Embryonic facial prominence (tissue), 1 donor: ENCODE data around the gene UTS2R.
"Not testable (repeated sequence)": the region's sequence is repeated elsewhere in the genome, so short reads cannot be mapped to it uniquely, and the experiment has no call there.

Experiments used
- DNase-seq: peaks from one replicate; pipeline ENCODE4 v3.0.0-alpha.2; 2016; ENCODE audit errors: extremely low spot score

UTS2R gene

DNA sequence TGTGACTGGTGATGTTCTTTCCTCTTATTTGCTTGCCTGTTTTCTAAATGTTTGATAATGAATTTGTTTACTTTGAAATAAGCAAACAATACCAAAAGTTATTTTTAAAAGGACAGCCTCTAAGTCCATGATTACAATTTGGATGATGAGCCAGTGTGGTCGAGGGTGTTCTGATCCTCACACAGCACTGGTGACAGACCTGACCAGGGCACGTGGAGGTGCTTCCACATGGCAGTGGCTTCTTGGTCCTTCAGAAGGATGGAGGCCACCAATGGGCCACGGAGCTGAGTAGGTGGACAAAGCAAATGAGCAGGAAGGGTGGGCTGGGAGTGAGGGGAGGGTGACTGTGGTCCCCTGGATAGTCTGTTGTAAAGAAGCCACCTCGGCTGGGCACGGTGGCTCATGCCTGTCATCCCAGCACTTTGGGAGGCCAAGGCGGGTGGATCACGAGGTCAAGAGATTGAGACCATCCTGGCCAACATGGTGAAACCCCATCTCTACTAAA is 16.7 kb upstream of the UTS2R start:
- DNase-seq: no peak

DNA sequence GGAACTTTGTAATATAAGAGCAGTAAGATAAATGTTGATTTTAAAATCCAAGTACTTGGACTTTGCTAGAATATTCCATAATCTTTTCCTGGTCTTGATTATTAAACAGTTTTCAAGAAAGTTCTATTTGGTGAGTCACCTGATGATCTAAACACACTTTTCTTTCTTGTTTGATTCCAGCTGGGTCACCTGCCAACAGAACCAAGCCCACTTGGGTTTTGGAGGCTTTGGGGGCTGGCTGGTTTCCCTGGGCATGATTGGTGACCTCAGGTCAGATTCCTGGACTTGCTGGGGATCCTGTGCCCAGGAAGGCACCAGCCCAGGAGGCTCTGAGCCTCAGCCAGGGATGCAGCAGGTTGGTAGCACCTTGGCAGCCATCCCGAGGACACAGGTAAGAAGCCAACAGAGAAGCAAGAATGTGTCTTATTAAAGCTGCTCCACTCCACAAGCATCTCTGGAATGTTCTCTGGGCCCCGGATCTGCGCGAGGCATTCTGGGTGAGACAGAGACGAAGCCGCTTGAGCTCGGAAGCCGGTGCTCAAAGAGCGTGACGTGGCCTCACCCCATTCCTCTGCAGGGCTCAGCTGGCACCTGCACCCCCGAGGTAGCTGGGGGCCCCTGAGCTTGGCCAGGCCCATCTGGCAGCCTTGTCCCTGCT is 15.7 kb upstream of the UTS2R start:
- no peak for DNase-seq

GRCh38 chr17:82356845-82357355 is 14.7 kb upstream of the UTS2R start:
- no peak for DNase-seq

DNA sequence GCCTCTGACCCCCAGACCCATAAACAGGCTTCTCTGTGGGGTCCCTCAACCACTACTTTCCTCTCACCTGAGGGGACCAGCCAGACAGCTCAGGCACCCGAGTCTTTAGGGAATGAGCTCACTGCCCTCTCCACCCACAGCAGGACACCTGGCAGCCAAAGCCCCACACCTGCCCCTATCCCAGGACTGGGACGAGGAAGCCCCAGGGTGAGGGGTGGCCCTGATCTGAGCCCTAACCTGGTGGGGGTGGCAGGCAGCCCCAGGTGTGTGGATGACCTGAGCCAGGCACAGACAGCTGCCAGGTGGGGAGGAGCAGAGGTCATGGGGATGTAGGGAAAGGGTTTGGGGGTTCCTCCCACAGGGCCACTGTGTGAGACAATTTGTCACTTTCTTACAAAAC is 14.2 kb upstream of the UTS2R start:
- no peak for DNase-seq

- DNase-seq: no peak
Observed at GRCh38 chr17:82358465-82359350, 12.9 kb upstream of the UTS2R start, which contains the start of gene TEX19. TEX19 (plus strand) TSS chr17:82359247; CDS start chr17:82362151, 2,904 bp downstream.

GRCh38 chr17:82359451-82360074 is 12.0 kb upstream of the UTS2R start:
- not testable (repeated sequence) for DNase-seq

DNA sequence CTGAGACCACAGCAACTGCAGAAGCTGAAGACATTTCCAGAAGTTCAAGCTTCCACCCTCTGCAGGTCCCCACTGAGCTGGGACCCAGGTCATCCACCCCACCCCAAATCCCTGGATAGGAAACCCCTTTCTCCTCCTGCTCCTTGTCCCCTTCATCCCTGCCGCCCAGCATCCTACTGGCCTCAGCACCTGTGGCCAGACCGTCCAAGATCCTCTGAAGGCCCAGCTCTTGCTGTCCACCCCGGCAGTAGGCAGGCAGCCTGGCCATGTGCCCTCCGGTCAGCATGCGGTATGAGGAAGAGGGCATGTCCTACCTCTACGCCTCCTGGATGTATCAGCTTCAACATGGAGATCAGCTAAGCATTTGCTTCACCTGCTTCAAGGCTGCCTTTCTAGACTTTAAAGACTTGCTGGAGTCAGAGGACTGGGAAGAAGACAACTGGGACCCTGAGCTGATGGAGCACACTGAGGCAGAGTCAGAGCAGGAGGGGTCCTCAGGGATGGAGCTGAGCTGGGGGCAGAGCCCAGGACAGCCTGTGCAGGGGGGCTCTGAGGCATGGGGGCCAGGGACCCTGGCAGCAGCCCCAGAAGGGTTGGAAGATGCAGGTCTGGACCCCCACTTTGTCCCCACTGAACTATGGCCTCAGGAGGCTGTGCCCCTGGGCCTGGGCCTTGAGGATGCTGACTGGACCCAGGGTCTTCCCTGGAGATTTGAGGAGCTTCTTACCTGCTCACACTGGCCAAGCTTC is 9.5 kb upstream of the UTS2R start:
- DNase-seq: no peak

- no peak for DNase-seq
Observed at GRCh38 chr17:82365606-82366295, 5.8 kb upstream of the UTS2R start.

GRCh38 chr17:82366749-82367148 is 4.8 kb upstream of the UTS2R start:
- no peak for DNase-seq

DNA sequence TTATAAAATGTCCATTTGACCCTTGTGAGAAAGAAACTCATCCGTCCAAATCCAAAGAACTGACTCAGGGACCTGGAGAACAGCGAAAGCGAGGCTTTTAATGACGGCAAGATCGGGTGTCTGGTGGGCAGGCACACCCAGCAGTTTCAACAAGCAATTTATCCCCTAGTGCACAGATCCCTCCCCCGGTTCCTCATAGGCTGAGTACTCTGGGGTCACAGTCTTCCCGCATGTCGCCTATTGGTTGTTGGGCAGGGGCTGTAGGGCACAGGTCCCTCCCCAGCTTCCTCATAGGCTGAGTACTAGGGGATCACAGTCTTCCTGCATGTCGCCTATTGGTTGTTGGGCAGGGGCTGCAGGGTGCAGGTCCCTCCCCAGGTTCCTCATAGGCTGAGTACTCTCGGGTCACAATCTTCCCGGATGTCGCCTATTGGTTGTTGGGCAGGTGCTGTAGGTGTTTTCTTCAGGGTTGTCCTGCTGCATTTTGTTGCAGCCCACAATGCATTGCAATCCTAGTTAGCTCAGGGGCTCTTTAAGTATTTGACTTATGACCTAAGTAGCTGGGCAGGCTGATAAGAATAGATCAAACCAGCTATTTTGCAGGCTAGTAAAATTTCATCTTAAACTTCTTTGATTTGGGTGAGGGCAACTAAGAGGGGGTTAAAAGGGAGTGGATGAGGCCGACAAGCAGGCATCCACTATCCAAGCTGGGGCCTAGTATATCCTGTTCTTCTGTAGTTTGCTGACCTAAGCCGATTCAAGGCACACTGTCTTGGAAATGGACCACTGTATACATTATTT is 3.6 kb upstream of the UTS2R start:
- DNase-seq: no peak

DNA sequence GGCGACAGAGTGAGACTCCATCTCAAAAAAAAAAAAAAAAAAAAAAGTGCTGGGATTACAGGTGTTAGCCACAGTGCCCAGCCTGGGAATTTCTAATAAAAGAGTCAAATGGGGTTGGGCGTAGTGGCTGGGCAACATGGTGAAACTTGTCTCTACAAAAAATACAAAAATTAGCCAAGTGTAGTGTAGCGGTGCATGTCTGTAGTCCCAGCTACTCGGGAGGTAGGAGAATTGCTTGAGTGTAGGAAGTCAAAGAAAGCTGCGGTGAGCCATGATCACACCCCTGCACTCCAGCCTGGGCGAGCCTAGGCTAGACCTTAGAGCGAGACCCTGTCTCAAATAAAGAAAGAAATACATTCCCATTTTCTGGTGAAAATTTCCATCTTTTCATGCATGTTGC is 2.4 kb upstream of the UTS2R start:
- DNase-seq: no peak

DNA sequence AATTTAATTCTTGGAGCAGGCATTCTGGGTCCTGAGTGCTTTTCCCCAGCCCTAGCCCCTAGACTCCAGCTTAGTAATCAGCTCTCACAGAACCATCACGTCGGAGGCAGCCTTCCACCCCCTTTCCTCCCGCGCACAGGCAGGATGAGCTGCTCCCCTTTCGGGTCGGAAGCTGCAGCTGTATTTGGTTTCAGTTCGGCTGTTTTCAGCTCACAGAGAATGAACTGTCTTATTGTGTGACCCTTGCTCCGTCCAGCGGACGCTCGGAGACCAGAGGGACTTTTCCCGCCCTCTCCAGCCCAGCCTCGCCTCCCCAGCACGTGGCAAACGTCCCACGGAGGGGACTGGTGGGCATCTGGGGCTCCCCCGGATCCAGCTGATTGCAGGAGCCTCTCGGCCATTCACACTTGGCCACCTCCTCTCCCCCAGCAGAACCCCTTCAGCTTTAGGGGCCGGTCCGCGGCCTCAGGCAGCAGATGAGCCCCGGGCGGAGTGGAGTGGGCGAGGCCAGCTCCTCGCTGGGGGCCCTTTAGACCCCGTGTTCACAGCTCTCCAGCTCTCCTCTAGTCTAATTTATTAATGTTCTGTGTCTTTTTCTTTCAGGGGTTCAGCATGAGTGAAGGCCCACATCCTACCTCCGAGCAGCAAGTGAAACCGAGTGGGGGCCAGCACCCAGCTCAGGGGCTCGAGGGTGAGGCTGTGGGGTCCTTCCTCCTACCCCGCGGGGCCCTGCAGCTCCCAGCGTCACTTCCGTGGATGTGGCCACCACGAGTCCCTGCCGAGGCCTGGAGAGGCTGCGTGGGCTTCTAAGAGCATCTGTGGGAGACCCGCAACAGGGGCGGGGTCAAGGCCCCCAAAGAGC is 863 bp upstream of the UTS2R start:
- no peak for DNase-seq

- no peak for DNase-seq
Observed at GRCh38 chr17:82372249-82373071, 895 bp downstream of the UTS2R start.

- DNase-seq: not testable (repeated sequence)
Observed at GRCh38 chr17:82373072-82373452, 1.5 kb downstream of the UTS2R start.

- DNase-seq: no peak
Observed at GRCh38 chr17:82373731-82374625, 2.4 kb downstream of the UTS2R start.

DNA sequence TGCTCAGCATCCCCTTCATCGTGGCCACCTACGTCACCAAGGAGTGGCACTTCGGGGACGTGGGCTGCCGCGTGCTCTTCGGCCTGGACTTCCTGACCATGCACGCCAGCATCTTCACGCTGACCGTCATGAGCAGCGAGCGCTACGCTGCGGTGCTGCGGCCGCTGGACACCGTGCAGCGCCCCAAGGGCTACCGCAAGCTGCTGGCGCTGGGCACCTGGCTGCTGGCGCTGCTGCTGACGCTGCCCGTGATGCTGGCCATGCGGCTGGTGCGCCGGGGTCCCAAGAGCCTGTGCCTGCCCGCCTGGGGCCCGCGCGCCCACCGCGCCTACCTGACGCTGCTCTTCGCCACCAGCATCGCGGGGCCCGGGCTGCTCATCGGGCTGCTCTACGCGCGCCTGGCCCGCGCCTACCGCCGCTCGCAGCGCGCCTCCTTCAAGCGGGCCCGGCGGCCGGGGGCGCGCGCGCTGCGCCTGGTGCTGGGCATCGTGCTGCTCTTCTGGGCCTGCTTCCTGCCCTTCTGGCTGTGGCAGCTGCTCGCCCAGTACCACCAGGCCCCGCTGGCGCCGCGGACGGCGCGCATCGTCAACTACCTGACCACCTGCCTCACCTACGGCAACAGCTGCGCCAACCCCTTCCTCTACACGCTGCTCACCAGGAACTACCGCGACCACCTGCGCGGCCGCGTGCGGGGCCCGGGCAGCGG is 3.2 kb downstream of the UTS2R start:
- DNase-seq: no peak
